K562 (cell line): ENCODE measurements around the gene EPB42. TPM values are rescaled to one million over a fixed set of nuclear protein-coding genes. Genes with fewer than 3 reads are reported as not detected.

ENCODE experiments used
- ARID1B ChIP-seq: fragments of 450-650 bp; IDR thresholded peaks from 2 replicates; pipeline ENCODE4 v1.6.1; 2016; ENCODE audit warnings: antibody characterized with exemption, mild to moderate bottlenecking, inconsistent platforms
- BHLHE40 ChIP-seq: IDR thresholded peaks from 2 replicates; pipeline ENCODE4 v1.6.1; 2011; ENCODE audit warnings: low read length, improper control_type of control experiment
- CC2D1A ChIP-seq: fragments of 450-650 bp; IDR thresholded peaks from 2 replicates; pipeline ENCODE4 v1.6.1; 2017; ENCODE audit warnings: mild to moderate bottlenecking
- CXXC5 ChIP-seq: fragments of 250-450 bp; sonication (Bioruptor Pico); IDR thresholded peaks from 2 replicates; pipeline ENCODE4 v1.8.0; 2022; ENCODE audit warnings: inconsistent platforms, mild to moderate bottlenecking, moderate library complexity
- JUN ChIP-seq, 2 experiments: sonication (generic) in 1 of 2; formaldehyde crosslinking in 1 of 2; IDR thresholded peaks; 2 replicates each; pipeline versions ENCODE4 v1.6.1 to v1.8.0; 2012 to 2022; ENCODE audit warnings: borderline replicate concordance in 2 of 2, mild to moderate bottlenecking in 2 of 2, improper control_type of control experiment in 1 of 2, low read depth in 1 of 2, low read length in 1 of 2, missing genetic modification reagents in 1 of 2
- PURB ChIP-seq: sonication (generic); formaldehyde crosslinking; IDR thresholded peaks from 2 replicates; pipeline ENCODE4 v1.9.0; 2021; ENCODE audit warnings: low read depth, mild to moderate bottlenecking, missing genetic modification reagents
- STAG1 ChIP-seq: sonication (generic); formaldehyde crosslinking; IDR thresholded peaks from 2 replicates; pipeline ENCODE4 v1.5.0; 2020; ENCODE audit warnings: missing genetic modification reagents, borderline replicate concordance
- polyA plus RNA-seq, 8 experiments: library from polyadenylated mRNA; depleted of rRNA in 4 of 8; stranded (reverse) in 5 of 8; unstranded in 3 of 8; fragments of >200 nt; fragmentation: Nextera tagmentation in 2 of 8; fragmentation: Illumina TruSeq in 1 of 8; extraction: Ambion mirVana in 2 of 8; extraction: Trizol in 1 of 8; gene quantifications; 2 replicates each; pipeline versions ENCODE4 v1.2.1 to v1.2.3, GENCODE V29; 2011 to 2014; ENCODE audit warnings: inconsistent platforms in 1 of 8, missing spikeins in 1 of 8
- total RNA-seq, 7 experiments: library from RNA; depleted of rRNA in 6 of 7; stranded (reverse); fragments of >200 nt in 6 of 7; fragmentation: Illumina TruSeq in 2 of 7; extraction: Trizol in 2 of 7; gene quantifications; 2 replicates each; pipeline versions ENCODE4 v1.2.1 to v1.2.3, GENCODE V29; 2011 to 2021; ENCODE audit warnings: low replicate concordance in 1 of 7
- TF ChIP-seq, protein P1 (sequence below): fragments of 200-800 bp; sonication (Bioruptor generic); IDR thresholded peaks from 2 replicates; pipeline ENCODE4 v1.6.1; 2017; ENCODE audit warnings: missing genetic modification characterization, missing compliant biosample characterization
- TF ChIP-seq, protein P2 (sequence below), 2 experiments: fragments of 450-650 bp; formaldehyde crosslinking in 1 of 2; IDR thresholded peaks; 2 replicates each; pipeline versions ENCODE4 v1.4.0 to v1.6.1; 2014 to 2020; ENCODE audit warnings: mild to moderate bottlenecking in 2 of 2, borderline replicate concordance in 1 of 2, low read depth in 1 of 2
- TF ChIP-seq, protein P3 (sequence below): fragments of 450-650 bp; formaldehyde crosslinking; IDR thresholded peaks from 2 replicates; pipeline ENCODE4 v1.4.0; 2020; ENCODE audit warnings: mild to moderate bottlenecking, moderate library complexity

Gene EPB42
- total and polyA plus RNA-seq, 9 of the 15 experiments (the other 6 are each of a cell fraction or from before 2014, with no cell fraction given) = 0.38 to 2.3 (median 1.4) TPM

DNA sequence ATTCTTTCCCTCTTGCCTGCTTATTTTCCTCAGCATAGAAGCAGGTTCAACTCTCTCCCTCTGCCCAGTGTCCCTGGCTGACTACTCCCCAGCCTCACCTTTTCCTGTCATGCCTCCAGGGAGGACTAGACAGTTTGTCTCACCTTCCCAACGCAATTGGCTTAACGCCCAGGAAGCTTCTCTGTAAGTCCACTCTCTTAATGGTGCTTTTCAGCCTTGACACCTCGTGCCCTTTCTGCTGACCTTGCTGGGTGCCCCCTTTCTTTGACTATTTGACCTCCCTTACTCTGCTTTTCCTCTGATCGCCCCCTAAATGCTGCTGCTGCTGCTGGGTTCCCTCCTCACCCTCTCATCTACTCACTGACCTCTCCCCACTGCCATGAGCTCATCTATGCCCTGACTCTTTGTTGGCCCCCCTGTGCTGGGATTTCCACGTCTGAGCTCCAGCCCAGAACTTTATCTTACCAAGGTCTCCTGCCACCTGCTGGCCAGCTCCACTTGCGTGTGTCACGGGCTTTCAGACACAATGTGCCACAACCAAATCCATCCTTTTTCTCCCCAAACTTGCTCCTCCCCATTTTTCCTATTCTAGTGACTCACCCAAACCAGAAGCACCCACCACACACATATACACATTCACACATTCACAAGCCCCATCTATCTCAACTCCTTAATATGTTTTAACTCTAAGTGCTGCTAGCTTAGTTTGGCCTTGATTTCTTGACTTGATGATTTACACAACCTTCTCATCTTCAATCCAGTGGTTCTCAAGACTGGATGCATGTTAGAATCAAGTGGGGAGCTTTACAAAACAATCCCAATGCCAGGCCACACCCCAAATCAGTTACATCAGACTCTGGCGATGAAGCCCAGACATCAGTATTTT, 16.6 kb downstream of the EPB42 start (continued):
- TF ChIP-seq, protein P1, sequence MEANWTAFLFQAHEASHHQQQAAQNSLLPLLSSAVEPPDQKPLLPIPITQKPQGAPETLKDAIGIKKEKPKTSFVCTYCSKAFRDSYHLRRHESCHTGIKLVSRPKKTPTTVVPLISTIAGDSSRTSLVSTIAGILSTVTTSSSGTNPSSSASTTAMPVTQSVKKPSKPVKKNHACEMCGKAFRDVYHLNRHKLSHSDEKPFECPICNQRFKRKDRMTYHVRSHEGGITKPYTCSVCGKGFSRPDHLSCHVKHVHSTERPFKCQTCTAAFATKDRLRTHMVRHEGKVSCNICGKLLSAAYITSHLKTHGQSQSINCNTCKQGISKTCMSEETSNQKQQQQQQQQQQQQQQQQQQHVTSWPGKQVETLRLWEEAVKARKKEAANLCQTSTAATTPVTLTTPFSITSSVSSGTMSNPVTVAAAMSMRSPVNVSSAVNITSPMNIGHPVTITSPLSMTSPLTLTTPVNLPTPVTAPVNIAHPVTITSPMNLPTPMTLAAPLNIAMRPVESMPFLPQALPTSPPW (CRISPR knock-in tag) = peak; percentile 63
- 0 out of 2 replicates have a peak, but pooled peaks have one; percentile 26 for TF ChIP-seq JUN (IDR thresholded peaks at IDR 0.05; ENCODE audit: borderline replicate concordance, low read depth, low read length)
- TF ChIP-seq JUN (CRISPR knock-in tag; IDR thresholded peaks at IDR 0.05; ENCODE audit: borderline replicate concordance) = no peak
- peak; percentile 71 for TF ChIP-seq BHLHE40
- TF ChIP-seq, protein P2, sequence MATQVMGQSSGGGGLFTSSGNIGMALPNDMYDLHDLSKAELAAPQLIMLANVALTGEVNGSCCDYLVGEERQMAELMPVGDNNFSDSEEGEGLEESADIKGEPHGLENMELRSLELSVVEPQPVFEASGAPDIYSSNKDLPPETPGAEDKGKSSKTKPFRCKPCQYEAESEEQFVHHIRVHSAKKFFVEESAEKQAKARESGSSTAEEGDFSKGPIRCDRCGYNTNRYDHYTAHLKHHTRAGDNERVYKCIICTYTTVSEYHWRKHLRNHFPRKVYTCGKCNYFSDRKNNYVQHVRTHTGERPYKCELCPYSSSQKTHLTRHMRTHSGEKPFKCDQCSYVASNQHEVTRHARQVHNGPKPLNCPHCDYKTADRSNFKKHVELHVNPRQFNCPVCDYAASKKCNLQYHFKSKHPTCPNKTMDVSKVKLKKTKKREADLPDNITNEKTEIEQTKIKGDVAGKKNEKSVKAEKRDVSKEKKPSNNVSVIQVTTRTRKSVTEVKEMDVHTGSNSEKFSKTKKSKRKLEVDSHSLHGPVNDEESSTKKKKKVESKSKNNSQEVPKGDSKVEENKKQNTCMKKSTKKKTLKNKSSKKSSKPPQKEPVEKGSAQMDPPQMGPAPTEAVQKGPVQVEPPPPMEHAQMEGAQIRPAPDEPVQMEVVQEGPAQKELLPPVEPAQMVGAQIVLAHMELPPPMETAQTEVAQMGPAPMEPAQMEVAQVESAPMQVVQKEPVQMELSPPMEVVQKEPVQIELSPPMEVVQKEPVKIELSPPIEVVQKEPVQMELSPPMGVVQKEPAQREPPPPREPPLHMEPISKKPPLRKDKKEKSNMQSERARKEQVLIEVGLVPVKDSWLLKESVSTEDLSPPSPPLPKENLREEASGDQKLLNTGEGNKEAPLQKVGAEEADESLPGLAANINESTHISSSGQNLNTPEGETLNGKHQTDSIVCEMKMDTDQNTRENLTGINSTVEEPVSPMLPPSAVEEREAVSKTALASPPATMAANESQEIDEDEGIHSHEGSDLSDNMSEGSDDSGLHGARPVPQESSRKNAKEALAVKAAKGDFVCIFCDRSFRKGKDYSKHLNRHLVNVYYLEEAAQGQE (IDR thresholded peaks at IDR 0.05; ENCODE audit: borderline replicate concordance) = peak; percentile 60; the same call in 1 of the 2 replicates
- TF ChIP-seq, protein P2 (CRISPR knock-in tag; IDR thresholded peaks at IDR 0.05; ENCODE audit: low read depth) = no peak
- TF ChIP-seq PURB = no peak
- TF ChIP-seq ARID1B = 0 out of 2 replicates have a peak, but pooled peaks have one; percentile 15
- TF ChIP-seq, protein P3, sequence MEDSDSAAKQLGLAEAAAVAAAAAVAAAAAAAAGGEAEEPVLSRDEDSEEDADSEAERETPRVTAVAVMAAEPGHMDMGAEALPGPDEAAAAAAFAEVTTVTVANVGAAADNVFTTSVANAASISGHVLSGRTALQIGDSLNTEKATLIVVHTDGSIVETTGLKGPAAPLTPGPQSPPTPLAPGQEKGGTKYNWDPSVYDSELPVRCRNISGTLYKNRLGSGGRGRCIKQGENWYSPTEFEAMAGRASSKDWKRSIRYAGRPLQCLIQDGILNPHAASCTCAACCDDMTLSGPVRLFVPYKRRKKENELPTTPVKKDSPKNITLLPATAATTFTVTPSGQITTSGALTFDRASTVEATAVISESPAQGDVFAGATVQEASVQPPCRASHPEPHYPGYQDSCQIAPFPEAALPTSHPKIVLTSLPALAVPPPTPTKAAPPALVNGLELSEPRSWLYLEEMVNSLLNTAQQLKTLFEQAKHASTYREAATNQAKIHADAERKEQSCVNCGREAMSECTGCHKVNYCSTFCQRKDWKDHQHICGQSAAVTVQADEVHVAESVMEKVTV (CRISPR knock-in tag) = peak; percentile 12; the same call in 1 of the 2 replicates
- TF ChIP-seq STAG1 (CRISPR knock-in tag) = peak; percentile 37; the same call in 1 of the 2 replicates
- 0 out of 2 replicates have a peak, but pooled peaks have one; percentile 21 for TF ChIP-seq CC2D1A
- peak; percentile 41; the same call in 1 of the 2 replicates for TF ChIP-seq CXXC5 (CRISPR knock-in tag)
- TF ChIP-seq, all 486 proteins: peak for 24
